ENCODE results near the gene RAB7A. TPM values are rescaled to one million over a fixed set of nuclear protein-coding genes. Genes with fewer than 3 reads are reported as not detected.

The RAB7A gene
- total and polyA plus RNA-seq, 2 of the 13 experiments (the other 11 are each of a cell fraction or from before 2014, with no cell fraction given): 26.5 to 182 TPM

- H3K27ac ChIP-seq (ENCODE audit: extremely low read length, insufficient read depth, low read length): no peak overlapping the region
- TF ChIP-seq AGO2 (optimal IDR thresholded peaks at IDR 0.05; ENCODE audit: low read depth, low read length) (peak; percentile 54), JUN (CRISPR knock-in tag; IDR thresholded peaks at IDR 0.05) (no peak), IKZF5 (CRISPR knock-in tag; IDR thresholded peaks at IDR 0.05) (no peak), MED1 (CRISPR knock-in tag; IDR thresholded peaks at IDR 0.05) (no peak), HOXA5 (CRISPR knock-in tag; IDR thresholded peaks at IDR 0.05) (no peak)
- no peaks in the 10 kb centered on the region for H3K27me3 ChIP-seq (ENCODE audit: control insufficient read depth in 1 of 2, insufficient read depth in 2 of 2, low read length in 2 of 2)
- in situ Hi-C loops (cut with HindIII; ENCODE audit: extremely low pct_ligation_motif_present, low pct_unique_long_range_greater_than_20kb): no loop called here
- ChIA-PET POLR2A (no interaction called here), CTCF (ENCODE audit: low intra/inter-chr PET ratio, low total read pairs) (no interaction called here)
- no peak overlapping the region for H3K9ac ChIP-seq (ENCODE audit: insufficient read depth, low read depth, low read length)
- H3K4me2 ChIP-seq (ENCODE audit: low read depth, low read length): no peak overlapping the region
- H2AFZ ChIP-seq (ENCODE audit: low read length): no peak overlapping the region
- WGBS (ENCODE audit: low lambda C conversion rate): over 99% methylated on average over 27 of the region's 30 CpGs
- no peaks in the 10 kb centered on the region for H3K9me3 ChIP-seq (ENCODE audit: low read length)
- H3K79me2 ChIP-seq (ENCODE audit: insufficient read depth, low read length): peaks cover 91% of the 10 kb centered on the region
- H3K4me3 ChIP-seq (replicated peaks in 1 of 3; ENCODE audit: insufficient read depth in 1 of 3, low read depth in 2 of 3, low read length in 3 of 3): no peak overlapping the region
- intact Hi-C loops (cut with micrococcal nuclease; ENCODE audit: unreplicated experiment): no loop called here
- FAIRE-seq: no peak
- BruUV-seq (replicated peaks): no TSS peak
- DNase-seq (ENCODE audit: low spot score): no peak
- ATAC-seq: no peak
- H3K36me3 ChIP-seq (replicated peaks in 1 of 2; ENCODE audit: control insufficient read depth in 1 of 2, insufficient read depth in 2 of 2, low read length in 2 of 2): peaks cover 1 to 21% of the 10 kb centered on the region in 2 experiments; a peak in 4 of 5 replicates
- peaks cover 12% of the 10 kb centered on the region; the same call in 1 of the 2 replicates for H3K4me1 ChIP-seq (ENCODE audit: insufficient read depth, low read length)
- H4K20me1 ChIP-seq (ENCODE audit: insufficient read depth, low read length): peaks cover 46% of the 10 kb centered on the region
Observed at GRCh38 chr3:128764863-128765262, 38.9 kb downstream of the RAB7A start.

GRCh38 chr3:128767094-128767750, 41.2 kb downstream of the RAB7A start:
- ChIA-PET CTCF (ENCODE audit: low intra/inter-chr PET ratio, low total read pairs) (no interaction called here), POLR2A (no interaction called here)
- ATAC-seq: no peak
- H3K4me2 ChIP-seq (ENCODE audit: low read depth, low read length): no peak overlapping the region
- no peaks in the 10 kb centered on the region for H3K27me3 ChIP-seq (ENCODE audit: control insufficient read depth in 1 of 2, insufficient read depth in 2 of 2, low read length in 2 of 2)
- no peak overlapping the region for H2AFZ ChIP-seq (ENCODE audit: low read length)
- no peak for DNase-seq (ENCODE audit: low spot score)
- TF ChIP-seq MXI1 (IDR thresholded peaks at IDR 0.05; ENCODE audit: borderline replicate concordance, low read depth, low read length): no peak
- TF ChIP-seq ARID4A (CRISPR knock-in tag; IDR thresholded peaks at IDR 0.05; ENCODE audit: borderline replicate concordance): no peak
- in situ Hi-C loops (cut with HindIII; ENCODE audit: extremely low pct_ligation_motif_present, low pct_unique_long_range_greater_than_20kb): no loop called here
- no peak overlapping the region for H3K4me3 ChIP-seq (replicated peaks in 1 of 3; ENCODE audit: insufficient read depth in 1 of 3, low read depth in 2 of 3, low read length in 3 of 3)
- BruUV-seq (replicated peaks): no TSS peak
- H3K27ac ChIP-seq (ENCODE audit: extremely low read length, insufficient read depth, low read length): no peak overlapping the region
- FAIRE-seq: no peak
- no peak overlapping the region for H3K9ac ChIP-seq (ENCODE audit: insufficient read depth, low read depth, low read length)
- no peaks in the 10 kb centered on the region for H3K9me3 ChIP-seq (ENCODE audit: low read length)
- peaks cover 1 to 21% of the 10 kb centered on the region in 2 experiments; a peak in 4 of 5 replicates for H3K36me3 ChIP-seq (replicated peaks in 1 of 2; ENCODE audit: control insufficient read depth in 1 of 2, insufficient read depth in 2 of 2, low read length in 2 of 2)
- peaks cover 45% of the 10 kb centered on the region for H4K20me1 ChIP-seq (ENCODE audit: insufficient read depth, low read length)
- intact Hi-C loops (cut with micrococcal nuclease; ENCODE audit: unreplicated experiment): no loop called here
- peaks cover 18% of the 10 kb centered on the region for H3K4me1 ChIP-seq (ENCODE audit: insufficient read depth, low read length)
- 87% methylated on average over 6 of the region's 6 CpGs for WGBS (ENCODE audit: low lambda C conversion rate)
- peaks cover 91% of the 10 kb centered on the region for H3K79me2 ChIP-seq (ENCODE audit: insufficient read depth, low read length)
